ENCODE results near the gene LUC7L. TPM values are rescaled to one million over a fixed set of nuclear protein-coding genes. Genes with fewer than 3 reads are reported as not detected.
A peak's percentile ranks its signal among the peaks of the same experiment; 100 is the strongest.
"Not testable (repeated sequence)": the region's sequence is repeated elsewhere in the genome, so short reads cannot be mapped to it uniquely, and the experiment has no call there.

The LUC7L gene
- polyA plus RNA-seq, 2 of the 4 experiments (the other 2 are of a cell fraction): 51.6 to 67.6 TPM

GRCh38 chr16:228151-228851 lies 948 bp downstream of the LUC7L start:
- POLR2A ChIA-PET: interaction anchor here (0.6 to 1.6 kb wide), 5 partner anchors 9 to 134 kb away, joined by 3 to 10 read pairs (median 4); partner anchors contain the start of gene AXIN1
- Histone ChIP-seq H3K4me3 (peak overlapping the region; percentile 75), H3K9me3 (no peaks in the 10 kb centered on the region), H3K4me1 (peaks cover 13% of the 10 kb centered on the region), H3K4me2 (peak overlapping the region; percentile 86), H3K27ac (peak overlapping the region; percentile 95 to 98)
- FAIRE-seq (no peak), ATAC-seq (peak; percentile 41 to 52; a peak in 4 of 6 replicates), DNase-seq (ENCODE audit: low read depth in 1 of 2, low spot score in 1 of 2) (peak; percentile 25 to 28)
- 10% methylated on average over 9 of the region's 9 CpGs for WGBS (ENCODE audit: missing lambda C conversion rate)
- CTCF ChIA-PET: interaction anchor here (0.9 to 1.6 kb wide), 6 partner anchors 9 to 134 kb away, joined by 3 to 11 read pairs (median 3); no protein-coding TSS in a partner anchor
- TF ChIP-seq MAFK (IDR thresholded peaks at IDR 0.05; ENCODE audit: partially characterized antibody): peak; percentile 91
- TF ChIP-seq ZSCAN20 (CRISPR knock-in tag; IDR thresholded peaks at IDR 0.05): no peak

- Histone ChIP-seq H3K27ac (no peak overlapping the region), H3K4me3 (no peak overlapping the region), H3K9me3 (no peaks in the 10 kb centered on the region), H3K4me2 (no peak overlapping the region), H3K4me1 (no peaks in the 10 kb centered on the region)
- TF ChIP-seq RAD21 (conservative IDR thresholded peaks at IDR 0.05 in 1 of 2, IDR thresholded peaks at IDR 0.05 in 1 of 2) (no peak), HMGXB4 (CRISPR knock-in tag; IDR thresholded peaks at IDR 0.05; ENCODE audit: borderline replicate concordance) (no peak), PBX3 (IDR thresholded peaks at IDR 0.05) (no peak), HOXA7 (CRISPR knock-in tag; IDR thresholded peaks at IDR 0.05) (no peak), CHD4 (IDR thresholded peaks at IDR 0.05; ENCODE audit: borderline replicate concordance) (no peak)
- FAIRE-seq: no peak
- CTCF ChIA-PET: interaction anchor here (1.9 kb wide), 1 partner anchor 142 kb away, joined by 8 read pairs; no protein-coding TSS in a partner anchor
- POLR2A ChIA-PET: interaction anchor here (1.4 kb wide), 1 partner anchor 133 kb away, joined by 3 read pairs; no protein-coding TSS in a partner anchor
- WGBS (ENCODE audit: missing lambda C conversion rate): 83% methylated on average over 4 of the region's 4 CpGs
- DNase-seq (ENCODE audit: low read depth in 1 of 2, low spot score in 1 of 2): no peak
- no peak for ATAC-seq
Observed at GRCh38 chr16:220021-220420, 9.2 kb downstream of the LUC7L start.

GRCh38 chr16:212999-213398 lies 16.2 kb downstream of the LUC7L start:
- POLR2A ChIA-PET: no interaction called here
- Histone ChIP-seq H3K4me2 (no peak overlapping the region), H3K4me1 (no peaks in the 10 kb centered on the region), H3K4me3 (no peak overlapping the region), H3K27ac (no peak overlapping the region), H3K9me3 (no peaks in the 10 kb centered on the region)
- FAIRE-seq (no peak), DNase-seq (ENCODE audit: low read depth in 1 of 2, low spot score in 1 of 2) (no peak), ATAC-seq (no peak)
- TF ChIP-seq CTCF (IDR thresholded peaks at IDR 0.05): no peak
- no peak for TF ChIP-seq REST (IDR thresholded peaks at IDR 0.05)
- TF ChIP-seq PBX3 (IDR thresholded peaks at IDR 0.05): no peak
- TF ChIP-seq HES2 (IDR thresholded peaks at IDR 0.05): no peak
- TF ChIP-seq HEYL (CRISPR knock-in tag; IDR thresholded peaks at IDR 0.05): no peak
- no peak for TF ChIP-seq CHD4 (IDR thresholded peaks at IDR 0.05; ENCODE audit: borderline replicate concordance)
- CTCF ChIA-PET: interaction anchor here (0.6 to 1.8 kb wide), 3 partner anchors 31 to 148 kb away, joined by 4 to 5 read pairs (median 4); partner anchors contain the start of gene HBQ1
- 99% methylated on average over 3 of the region's 3 CpGs for WGBS (ENCODE audit: missing lambda C conversion rate)

- DNase-seq (ENCODE audit: low read depth in 1 of 2, low spot score in 1 of 2); ATAC-seq; POLR2A ChIA-PET; H3K9me3 ChIP-seq; H3K4me1 ChIP-seq; H3K4me3 ChIP-seq; H3K4me2 ChIP-seq; H3K27ac ChIP-seq; FAIRE-seq: not testable (repeated sequence)
- CTCF ChIA-PET: interaction anchor here (1.8 kb wide), 2 partner anchors 30 to 146 kb away, joined by 5 read pairs; no protein-coding TSS in a partner anchor
- WGBS (ENCODE audit: missing lambda C conversion rate): 94% methylated on average over 14 of the region's 14 CpGs
Observed at GRCh38 chr16:211631-212180, 17.5 kb downstream of the LUC7L start.

- H3K4me2 ChIP-seq; H3K9me3 ChIP-seq; H3K4me3 ChIP-seq; FAIRE-seq; POLR2A ChIA-PET; H3K27ac ChIP-seq; H3K4me1 ChIP-seq; ATAC-seq; DNase-seq (ENCODE audit: low read depth in 1 of 2, low spot score in 1 of 2): not testable (repeated sequence)
- 92% methylated on average over 4 of the region's 4 CpGs for WGBS (ENCODE audit: missing lambda C conversion rate)
- CTCF ChIA-PET: interaction anchor here (1.1 to 3.0 kb wide), 5 partner anchors 26 to 153 kb away, joined by 3 to 12 read pairs (median 4); partner anchors contain the start of gene HBQ1
Observed at GRCh38 chr16:209359-209758, 19.9 kb downstream of the LUC7L start.
